HUES6 (cell line): ENCODE measurements around the gene IQUB.
"Not testable (repeated sequence)": the region's sequence is repeated elsewhere in the genome, so short reads cannot be mapped to it uniquely, and the experiment has no call there.

Experiments
- H3K27ac ChIP-seq: 2 replicates; pipeline ENCODE4 v1.7.0; 2013; ENCODE audit warnings: low read depth, mild to moderate bottlenecking, low read length, inconsistent platforms
- H3K27me3 ChIP-seq: 2 replicates; pipeline ENCODE4 v1.6.1; 2013; ENCODE audit warnings: low read length; ENCODE audit not compliant: control insufficient read depth, insufficient read depth
- H3K36me3 ChIP-seq: 2 replicates; pipeline ENCODE4 v1.6.1; 2013; ENCODE audit warnings: low read length; ENCODE audit not compliant: control insufficient read depth, insufficient read depth
- H3K4me1 ChIP-seq: 2 replicates; pipeline ENCODE4 v1.6.1; 2013; ENCODE audit warnings: low read length; ENCODE audit not compliant: control insufficient read depth, insufficient read depth
- H3K4me3 ChIP-seq: 2 replicates; pipeline ENCODE4 v1.5.1; 2013; ENCODE audit warnings: low read depth, low read length
- H3K9ac ChIP-seq: one replicate; pipeline ENCODE4 v1.6.1; 2013; ENCODE audit warnings: mild to moderate bottlenecking, low read length
- H3K9me3 ChIP-seq: 2 replicates; pipeline ENCODE4 v1.6.1; 2013; ENCODE audit warnings: low read depth, low read length; ENCODE audit not compliant: control insufficient read depth, insufficient read depth

The IQUB gene

DNA sequence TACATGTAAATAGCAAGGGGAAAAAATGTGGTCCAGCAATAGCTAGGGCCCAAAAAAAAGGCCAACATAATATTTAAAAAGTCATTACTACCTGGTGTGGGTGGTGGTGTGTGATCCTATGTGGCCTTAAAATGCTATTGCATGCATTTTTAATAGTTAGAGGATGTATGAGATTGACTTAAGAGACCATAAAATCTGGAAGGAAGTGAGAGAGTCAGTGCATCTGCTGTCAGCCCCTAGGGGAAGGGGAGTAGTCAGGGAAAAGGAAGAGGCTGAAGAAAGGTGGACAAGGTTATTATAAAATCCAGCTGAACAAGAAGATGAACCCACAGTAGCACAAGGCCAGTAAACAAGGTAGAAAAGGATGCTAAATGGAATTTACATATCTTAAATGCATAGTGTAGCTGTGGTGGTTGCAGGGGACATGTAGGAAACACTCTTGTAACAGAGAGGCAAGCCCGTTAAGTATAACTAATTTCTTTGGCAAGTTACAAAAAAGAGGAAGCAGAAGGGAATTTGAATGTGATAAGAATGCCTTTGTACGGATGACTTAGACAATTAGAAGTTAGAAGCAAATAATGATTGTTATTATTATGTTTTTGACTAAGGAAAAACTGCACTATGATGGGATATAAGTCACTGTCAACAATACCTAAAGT, 35.1 kb upstream of the IQUB start:
- Histone ChIP-seq H3K9me3 (no peaks in the 10 kb centered on the region), H3K4me3 (no peak overlapping the region), H3K27ac (no peak overlapping the region), H3K4me1 (peaks cover 14% of the 10 kb centered on the region), H3K36me3 (no peaks in the 10 kb centered on the region), H3K9ac (no peak overlapping the region), H3K27me3 (no peaks in the 10 kb centered on the region)

DNA sequence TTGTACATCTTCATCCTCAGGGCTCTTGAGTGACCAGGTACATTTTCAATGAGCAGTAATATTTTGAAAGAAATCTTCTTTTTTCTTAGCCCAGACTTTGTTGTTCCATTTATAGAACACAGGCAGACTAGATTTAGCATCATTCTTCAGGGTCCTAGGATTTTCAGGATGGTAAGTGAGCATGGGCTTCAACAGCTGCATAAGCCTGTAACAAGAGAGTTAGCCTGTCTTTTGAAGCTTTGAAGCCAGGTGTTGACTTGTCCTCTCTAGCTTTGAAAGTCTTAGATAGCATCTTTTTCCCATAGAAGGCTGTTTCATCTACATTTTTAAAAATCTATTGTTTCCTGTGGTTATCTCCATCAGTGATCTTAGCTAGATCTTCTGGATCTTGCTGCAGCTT, 27.7 kb upstream of the IQUB start:
- H3K27ac ChIP-seq, result no peak overlapping the region
- no peaks in the 10 kb centered on the region for H3K9me3 ChIP-seq
- no peak overlapping the region for H3K4me3 ChIP-seq
- H3K4me1 ChIP-seq, result no peaks in the 10 kb centered on the region
- no peak overlapping the region for H3K9ac ChIP-seq
- H3K36me3 ChIP-seq, result no peaks in the 10 kb centered on the region
- no peaks in the 10 kb centered on the region for H3K27me3 ChIP-seq

GRCh38 chr7:123558289-123558874, 24.0 kb upstream of the IQUB start:
- peaks cover 19% of the 10 kb centered on the region for H3K36me3 ChIP-seq
- peak overlapping the region; percentile 89 for H3K4me3 ChIP-seq
- H3K27ac ChIP-seq, result no peak overlapping the region
- H3K27me3 ChIP-seq, result no peaks in the 10 kb centered on the region
- H3K9ac ChIP-seq, result peak overlapping the region; percentile 30
- peaks cover 3% of the 10 kb centered on the region; the same call in 1 of the 2 replicates for H3K4me1 ChIP-seq
- H3K9me3 ChIP-seq, result no peaks in the 10 kb centered on the region

DNA sequence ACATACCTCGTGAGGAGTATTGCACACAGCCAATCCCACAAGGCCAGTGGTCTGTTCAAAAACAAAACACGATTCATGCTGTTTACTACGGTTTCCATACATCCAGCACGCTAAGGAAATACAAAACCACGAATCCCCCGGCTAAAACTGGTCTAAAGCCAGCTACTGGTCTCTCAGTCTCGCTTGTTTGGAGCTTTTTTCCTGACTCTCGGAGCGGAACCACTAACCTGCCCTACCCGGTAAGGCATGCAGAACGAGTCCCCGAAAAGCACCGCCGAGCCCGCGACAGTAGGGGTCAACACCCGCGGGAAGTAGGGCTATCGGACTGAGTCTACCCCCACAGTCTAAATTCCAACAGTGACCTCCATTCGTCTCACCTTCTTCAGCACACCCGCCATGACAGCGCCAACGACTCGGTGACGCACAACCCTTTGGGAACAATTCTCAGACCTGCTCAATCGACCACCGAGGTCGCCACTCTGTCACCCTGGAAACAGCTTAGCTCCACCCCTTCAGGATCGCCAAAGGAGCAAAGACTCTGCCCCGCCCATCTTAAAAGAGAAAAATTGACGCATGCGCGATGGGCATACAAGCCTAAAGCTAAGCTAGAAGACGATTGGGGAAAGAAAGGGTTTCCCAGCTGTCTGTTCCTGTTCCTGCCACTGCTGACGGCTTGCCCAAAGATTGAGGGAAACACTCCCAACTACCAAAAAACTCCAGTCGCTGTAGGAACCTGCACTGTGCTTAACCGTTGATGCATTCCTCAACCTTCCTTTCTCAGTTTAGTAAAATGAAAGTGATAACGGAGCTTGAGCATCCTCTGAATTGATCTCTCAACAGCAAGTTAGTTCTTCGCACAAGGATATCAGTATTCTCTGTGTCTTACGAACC, 23.2 kb upstream of the IQUB start, which contains the start of gene NDUFA5:
TSS of gene NDUFA5 (minus strand) at position 421 of the 891 bp plus-strand sequence. CDS start at position 398, 23 bp downstream.
- Histone ChIP-seq H3K27me3 (no peaks in the 10 kb centered on the region), H3K9ac (peak within 1 kb of the TSS; percentile 90), H3K4me3 (peak within 1 kb of the TSS; percentile 89), H3K4me1 (peaks cover 3% of the 10 kb centered on the region; the same call in 1 of the 2 replicates), H3K27ac (peak within 1 kb of the TSS; percentile 39; the same call in 1 of the 2 replicates), H3K36me3 (peaks cover 24% of the 10 kb centered on the region), H3K9me3 (no peaks in the 10 kb centered on the region)

GRCh38 chr7:123557016-123557397, 22.6 kb upstream of the IQUB start:
- Histone ChIP-seq H3K4me1 (peaks cover 3% of the 10 kb centered on the region; the same call in 1 of the 2 replicates), H3K9me3 (no peaks in the 10 kb centered on the region), H3K27ac (peak overlapping the region; percentile 39; the same call in 1 of the 2 replicates), H3K4me3 (peak overlapping the region; percentile 89), H3K27me3 (no peaks in the 10 kb centered on the region), H3K36me3 (peaks cover 25% of the 10 kb centered on the region), H3K9ac (peak overlapping the region; percentile 90)

- H3K4me3 ChIP-seq, result no peak overlapping the region
- peaks cover 29% of the 10 kb centered on the region for H3K36me3 ChIP-seq
- H3K9ac ChIP-seq, result no peak overlapping the region
- no peaks in the 10 kb centered on the region for H3K27me3 ChIP-seq
- H3K27ac ChIP-seq, result no peak overlapping the region
- no peaks in the 10 kb centered on the region for H3K9me3 ChIP-seq
- peaks cover 3% of the 10 kb centered on the region; the same call in 1 of the 2 replicates for H3K4me1 ChIP-seq
These were observed 21.1 kb upstream of the IQUB start for GRCh38 chr7:123555484-123555883.

GRCh38 chr7:123553159-123553558, 18.8 kb upstream of the IQUB start:
- Histone ChIP-seq H3K4me1 (peaks cover 3% of the 10 kb centered on the region; the same call in 1 of the 2 replicates), H3K4me3 (no peak overlapping the region), H3K9ac (no peak overlapping the region), H3K9me3 (no peaks in the 10 kb centered on the region), H3K36me3 (peaks cover 49% of the 10 kb centered on the region), H3K27me3 (no peaks in the 10 kb centered on the region), H3K27ac (no peak overlapping the region)

DNA sequence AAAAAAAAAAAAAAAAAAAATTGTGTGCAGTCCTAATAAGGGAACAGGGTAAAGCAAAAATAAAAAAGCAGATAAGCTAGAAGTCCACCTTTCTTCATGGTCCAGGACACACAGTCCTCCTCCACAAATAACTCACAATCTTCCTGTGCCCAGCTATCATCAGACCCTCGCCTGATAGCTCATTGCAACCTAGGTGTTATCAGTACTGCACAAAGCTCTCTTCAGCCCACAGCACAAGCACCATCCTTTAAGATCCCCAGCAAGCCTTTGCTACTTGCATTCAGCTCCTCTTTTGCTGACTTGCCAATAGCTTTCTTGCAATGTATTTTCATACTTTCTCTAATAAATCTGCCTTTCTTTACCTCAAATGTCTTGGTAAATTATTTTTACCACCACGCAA, 18.2 kb upstream of the IQUB start:
- Histone ChIP-seq H3K9me3 (no peaks in the 10 kb centered on the region), H3K9ac (no peak overlapping the region), H3K27ac (no peak overlapping the region), H3K36me3 (peaks cover 50% of the 10 kb centered on the region), H3K27me3 (no peaks in the 10 kb centered on the region), H3K4me1 (peaks cover 3% of the 10 kb centered on the region; the same call in 1 of the 2 replicates), H3K4me3 (no peak overlapping the region)

- not testable (repeated sequence) for H3K27ac ChIP-seq, H3K27me3 ChIP-seq, H3K4me3 ChIP-seq, H3K9me3 ChIP-seq, H3K4me1 ChIP-seq, H3K9ac ChIP-seq
- peaks cover 53% of the 10 kb centered on the region for H3K36me3 ChIP-seq
These were observed 17.7 kb upstream of the IQUB start for GRCh38 chr7:123552134-123552533.

- Histone ChIP-seq H3K36me3 (peaks cover 42% of the 10 kb centered on the region), H3K27ac (no peak overlapping the region), H3K4me3 (no peak overlapping the region), H3K9ac (no peak overlapping the region), H3K9me3 (no peaks in the 10 kb centered on the region), H3K27me3 (no peaks in the 10 kb centered on the region), H3K4me1 (no peaks in the 10 kb centered on the region)
These were observed 14.0 kb upstream of the IQUB start for GRCh38 chr7:123548406-123548805.

GRCh38 chr7:123539871-123540270, 5.5 kb upstream of the IQUB start:
- Histone ChIP-seq H3K27me3 (no peaks in the 10 kb centered on the region), H3K27ac (no peak overlapping the region), H3K4me1 (no peaks in the 10 kb centered on the region), H3K9me3 (no peaks in the 10 kb centered on the region), H3K9ac (no peak overlapping the region), H3K36me3 (peaks cover 7% of the 10 kb centered on the region), H3K4me3 (no peak overlapping the region)
